Activated T-cell treated with anti-CD3 and anti-CD28 coated beads, Interleukin-2, amount 50 U/mL, for 1 hour (primary cell): ENCODE data around the gene ETDC.

Source experiments
- DNase-seq: peaks from one replicate; pipeline ENCODE4 v3.0.0-alpha.2; 2020

ETDC gene

GRCh38 chrX:135347381-135348016 lies 38.2 kb downstream of the ETDC start:
- DNase-seq = no peak

- no peak for DNase-seq
These were observed 45.0 kb downstream of the ETDC start for GRCh38 chrX:135354288-135354687.
